Chondrocyte (in vitro differentiated cells): Measurements from ENCODE around the gene CFAP299. TPM values are rescaled to one million over a fixed set of nuclear protein-coding genes. Genes with fewer than 3 reads are reported as not detected.

Experiments used
- DNase-seq: peaks from one replicate; pipeline ENCODE4 v3.0.0; 2021; ENCODE audit warnings: mixed read lengths, low spot score
- H3K27ac Mint-ChIP-seq: one replicate; pipeline ENCODE4 v1.8.0; 2021; ENCODE audit warnings: mild to moderate bottlenecking, moderate library complexity, mixed read lengths; ENCODE audit not compliant: unreplicated experiment
- H3K27me3 Mint-ChIP-seq: 2 replicates; pipeline ENCODE4 v1.8.0; 2021; ENCODE audit warnings: low read depth, mixed read lengths
- H3K36me3 Mint-ChIP-seq: 2 replicates; pipeline ENCODE4 v1.8.0; 2021; ENCODE audit warnings: low read depth, mixed read lengths
- H3K4me1 Mint-ChIP-seq: 2 replicates; pipeline ENCODE4 v1.8.0; 2021; ENCODE audit warnings: low read depth, mild to moderate bottlenecking, mixed read lengths
- H3K4me3 Mint-ChIP-seq: one replicate; pipeline ENCODE4 v1.8.0; 2021; ENCODE audit warnings: mild to moderate bottlenecking, moderate library complexity, mixed read lengths; ENCODE audit not compliant: unreplicated experiment
- H3K9me3 Mint-ChIP-seq: 2 replicates; pipeline ENCODE4 v1.8.0; 2021; ENCODE audit warnings: low read depth, mixed read lengths
- total RNA-seq: library from RNA; stranded (reverse); gene quantifications from 3 replicates; pipeline ENCODE4 v1.2.1, GENCODE V29; 2021
- TF ChIP-seq, protein P1 (sequence below): fragments of 200-600 bp; sonication (generic); IDR thresholded peaks from 2 replicates; pipeline ENCODE4 v1.5.0; 2021; ENCODE audit warnings: antibody characterized with exemption, mild to moderate bottlenecking, moderate library complexity

The CFAP299 gene
- total RNA-seq, 1 donor from 2014 or later, result 0.52 TPM

DNA sequence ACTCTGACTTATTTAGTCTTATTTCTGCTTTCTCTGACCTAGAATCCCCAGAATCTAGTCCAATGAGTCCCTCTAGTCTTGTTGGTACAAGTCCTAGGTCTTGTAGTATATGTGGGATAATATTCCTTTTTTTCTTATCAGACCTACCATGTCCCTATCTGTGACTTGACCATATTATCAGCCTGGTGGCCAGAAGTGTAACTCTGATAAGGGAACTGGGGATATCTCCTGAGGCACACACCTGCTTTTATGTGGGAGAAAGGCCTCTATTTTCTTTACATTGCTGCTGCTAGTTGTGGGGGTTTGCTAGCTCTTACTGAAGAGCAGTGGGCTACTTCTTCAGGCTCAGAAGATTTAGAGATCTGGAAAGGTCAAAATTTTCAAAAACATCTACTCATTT, 38.6 kb downstream of the CFAP299 start:
- Mint-ChIP-seq H3K27me3 (peaks cover 15% of the 10 kb centered on the region), H3K9me3 (peaks cover 5% of the 10 kb centered on the region), H3K36me3 (no peaks in the 10 kb centered on the region), H3K27ac (no peak overlapping the region), H3K4me3 (no peak overlapping the region), H3K4me1 (no peaks in the 10 kb centered on the region)
- DNase-seq, result no peak
- TF ChIP-seq, protein P1, sequence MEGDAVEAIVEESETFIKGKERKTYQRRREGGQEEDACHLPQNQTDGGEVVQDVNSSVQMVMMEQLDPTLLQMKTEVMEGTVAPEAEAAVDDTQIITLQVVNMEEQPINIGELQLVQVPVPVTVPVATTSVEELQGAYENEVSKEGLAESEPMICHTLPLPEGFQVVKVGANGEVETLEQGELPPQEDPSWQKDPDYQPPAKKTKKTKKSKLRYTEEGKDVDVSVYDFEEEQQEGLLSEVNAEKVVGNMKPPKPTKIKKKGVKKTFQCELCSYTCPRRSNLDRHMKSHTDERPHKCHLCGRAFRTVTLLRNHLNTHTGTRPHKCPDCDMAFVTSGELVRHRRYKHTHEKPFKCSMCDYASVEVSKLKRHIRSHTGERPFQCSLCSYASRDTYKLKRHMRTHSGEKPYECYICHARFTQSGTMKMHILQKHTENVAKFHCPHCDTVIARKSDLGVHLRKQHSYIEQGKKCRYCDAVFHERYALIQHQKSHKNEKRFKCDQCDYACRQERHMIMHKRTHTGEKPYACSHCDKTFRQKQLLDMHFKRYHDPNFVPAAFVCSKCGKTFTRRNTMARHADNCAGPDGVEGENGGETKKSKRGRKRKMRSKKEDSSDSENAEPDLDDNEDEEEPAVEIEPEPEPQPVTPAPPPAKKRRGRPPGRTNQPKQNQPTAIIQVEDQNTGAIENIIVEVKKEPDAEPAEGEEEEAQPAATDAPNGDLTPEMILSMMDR, result no peak

- H3K36me3 Mint-ChIP-seq, result no peaks in the 10 kb centered on the region
- TF ChIP-seq, protein P1, result no peak
- H3K4me1 Mint-ChIP-seq, result no peaks in the 10 kb centered on the region
- no peak overlapping the region for H3K27ac Mint-ChIP-seq
- H3K27me3 Mint-ChIP-seq, result peaks cover 13% of the 10 kb centered on the region
- peaks cover 2% of the 10 kb centered on the region for H3K9me3 Mint-ChIP-seq
- DNase-seq, result no peak
- no peak overlapping the region for H3K4me3 Mint-ChIP-seq
Measured at GRCh38 chr4:80382090-80382832, 46.7 kb downstream of the CFAP299 start.

DNA sequence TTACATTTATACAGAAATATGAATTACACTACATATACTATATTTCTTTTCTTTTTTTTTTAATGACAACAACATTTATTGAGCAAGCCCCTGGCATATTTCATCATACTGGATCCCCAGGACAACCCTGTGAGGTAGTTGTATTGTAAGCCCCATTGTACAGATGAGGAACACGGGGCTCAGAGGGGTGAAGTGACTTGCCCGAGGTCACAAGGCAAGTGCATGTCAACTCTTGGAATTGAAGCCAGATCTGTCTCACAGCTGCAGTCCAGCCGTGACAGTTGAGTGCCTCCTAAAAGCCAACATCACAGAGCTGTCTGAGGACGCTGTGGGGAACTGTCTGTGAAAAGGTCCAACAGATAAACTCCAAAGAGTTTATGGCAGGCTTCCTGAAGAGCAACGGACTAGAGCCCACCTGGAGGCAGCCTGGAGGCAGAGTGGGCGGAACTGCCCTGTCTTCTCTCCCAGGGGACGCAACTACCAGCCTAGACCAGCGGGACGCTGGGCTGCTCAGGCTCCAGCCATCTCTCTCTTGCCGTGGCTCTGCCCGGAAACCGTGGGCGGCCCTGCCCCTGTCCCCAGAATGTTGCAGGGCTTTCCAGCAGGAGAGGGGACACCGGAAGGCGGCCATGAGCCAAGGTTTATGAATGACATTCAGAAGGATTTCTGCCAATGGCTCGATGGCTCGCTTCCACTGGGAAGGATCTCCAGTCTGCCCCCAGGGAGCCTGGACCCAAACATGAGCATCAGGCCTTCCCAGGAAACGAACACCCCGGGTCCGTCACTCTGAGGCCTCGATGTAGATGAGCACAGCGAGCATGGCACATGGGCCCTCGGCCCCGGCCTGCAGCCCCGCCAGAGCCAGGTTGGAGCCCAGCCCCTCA, 50.1 kb downstream of the CFAP299 start:
- TF ChIP-seq, protein P1, result no peak
- Mint-ChIP-seq H3K4me1 (no peaks in the 10 kb centered on the region), H3K27ac (no peak overlapping the region), H3K27me3 (peaks cover 12% of the 10 kb centered on the region), H3K4me3 (no peak overlapping the region), H3K36me3 (no peaks in the 10 kb centered on the region), H3K9me3 (peaks cover 2% of the 10 kb centered on the region)
- DNase-seq, result peak; percentile 78

DNA sequence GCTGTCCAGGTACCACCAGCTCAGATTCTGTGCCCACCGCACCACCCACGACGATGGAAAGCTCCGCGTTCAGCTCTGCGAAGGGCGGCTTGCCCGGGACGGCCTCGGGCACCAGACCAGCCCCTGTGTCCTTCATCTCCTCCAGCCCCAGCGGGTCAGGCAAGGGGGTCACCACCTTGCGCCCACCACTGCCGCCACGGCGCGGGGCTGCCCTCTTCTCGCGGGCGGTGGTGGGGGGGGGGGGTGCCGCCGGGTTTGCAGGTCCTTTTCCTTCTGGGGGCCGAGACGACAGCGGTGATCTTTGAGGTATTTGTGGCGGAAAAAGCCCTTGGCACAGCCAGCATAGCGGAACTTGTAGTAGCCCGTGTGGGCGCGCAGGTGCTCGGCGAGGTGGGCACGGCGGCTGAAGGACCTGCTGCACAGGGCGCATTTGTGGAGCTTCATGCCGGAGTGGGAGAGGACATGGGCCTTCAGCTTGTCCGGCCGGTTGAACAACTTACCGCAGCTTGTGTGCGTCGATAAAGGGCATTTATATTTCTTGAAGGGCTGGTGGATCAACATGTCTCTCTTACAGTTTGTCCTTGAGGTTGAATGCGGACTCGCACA, 50.9 kb downstream of the CFAP299 start:
- Mint-ChIP-seq H3K9me3 (peaks cover 2% of the 10 kb centered on the region), H3K36me3 (no peaks in the 10 kb centered on the region), H3K27me3 (peaks cover 12% of the 10 kb centered on the region), H3K4me1 (no peaks in the 10 kb centered on the region), H3K27ac (no peak overlapping the region), H3K4me3 (no peak overlapping the region)
- TF ChIP-seq, protein P1, result no peak
- DNase-seq, result peak; percentile 90
